DMS53 (cell line): Measurements from ENCODE around the gene AMBRA1.
"Not testable (repeated sequence)": the region's sequence is repeated elsewhere in the genome, so short reads cannot be mapped to it uniquely, and the experiment has no call there.

Source experiments
- DNase-seq: peaks from one replicate; lab custom pipeline; 2025; lab: John Stamatoyannopoulos, UW

AMBRA1 gene

DNA sequence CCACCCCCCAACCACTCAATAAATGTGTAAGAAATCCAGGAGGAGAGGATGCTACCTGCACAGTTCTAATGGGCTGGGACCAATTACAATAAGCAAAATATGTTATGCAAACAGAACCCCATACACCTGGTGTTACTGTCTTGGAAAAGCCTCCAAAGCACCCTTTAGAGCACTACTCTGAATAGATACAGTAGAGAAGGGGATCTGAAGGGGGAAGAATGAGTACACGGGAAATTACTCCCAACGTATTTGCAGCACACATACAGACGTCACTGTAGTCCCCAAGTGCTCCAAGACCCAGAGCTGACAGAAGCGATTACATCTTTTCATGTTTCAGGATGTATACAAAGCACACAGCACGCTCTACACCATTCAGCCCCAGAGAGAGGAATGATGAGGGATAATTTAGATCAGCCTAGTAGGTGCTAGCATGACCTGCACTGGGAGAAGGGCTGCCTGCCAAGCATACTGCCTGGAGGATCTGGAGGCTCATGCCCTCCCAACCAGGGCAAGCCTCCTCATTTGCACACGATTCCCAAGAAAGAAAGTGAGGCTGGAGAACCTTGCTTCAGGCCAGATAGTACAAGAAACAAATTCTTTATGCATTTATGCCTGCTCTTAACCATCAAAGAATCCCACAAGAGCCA lies 63.8 kb downstream of the AMBRA1 start:
- DNase-seq, result no peak

DNA sequence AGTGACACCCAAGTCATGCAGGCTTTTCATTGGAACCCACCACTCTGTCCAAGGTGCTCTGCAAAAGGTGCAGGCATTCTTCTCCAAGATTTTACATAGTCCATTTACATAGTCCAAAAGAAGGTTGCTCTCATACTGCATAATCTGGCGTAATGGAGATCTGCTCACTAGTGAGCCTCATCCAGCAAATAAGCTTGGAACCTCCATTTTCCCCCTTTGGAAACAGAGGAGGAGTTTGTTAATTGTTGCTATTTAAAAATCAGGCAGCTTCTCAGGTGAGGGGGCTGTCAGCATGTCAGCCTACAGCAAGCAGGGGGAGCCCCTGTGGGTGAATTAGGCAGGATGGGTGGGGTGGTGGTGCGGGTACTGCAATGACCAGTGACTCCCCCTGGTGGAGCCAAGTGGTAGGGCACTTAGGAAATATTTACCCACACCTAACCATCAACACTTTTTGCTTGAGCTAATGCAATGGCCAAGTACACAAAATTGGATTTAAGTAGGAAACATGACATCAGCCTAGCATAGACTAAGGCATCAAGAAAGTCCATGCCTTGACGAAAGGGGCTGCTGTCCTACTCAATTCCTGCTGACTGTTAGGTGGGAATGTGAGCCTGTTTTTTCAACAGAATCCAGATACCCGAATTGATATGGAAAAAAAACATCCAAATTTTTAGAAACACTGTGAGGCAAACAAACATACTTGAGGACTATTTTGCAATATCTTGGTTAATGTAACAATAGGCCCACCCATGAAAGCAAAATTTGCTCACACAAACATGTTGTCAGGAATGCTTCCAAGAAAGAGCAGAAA lies 64.5 kb downstream of the AMBRA1 start:
- DNase-seq, result peak; percentile 59

DNA sequence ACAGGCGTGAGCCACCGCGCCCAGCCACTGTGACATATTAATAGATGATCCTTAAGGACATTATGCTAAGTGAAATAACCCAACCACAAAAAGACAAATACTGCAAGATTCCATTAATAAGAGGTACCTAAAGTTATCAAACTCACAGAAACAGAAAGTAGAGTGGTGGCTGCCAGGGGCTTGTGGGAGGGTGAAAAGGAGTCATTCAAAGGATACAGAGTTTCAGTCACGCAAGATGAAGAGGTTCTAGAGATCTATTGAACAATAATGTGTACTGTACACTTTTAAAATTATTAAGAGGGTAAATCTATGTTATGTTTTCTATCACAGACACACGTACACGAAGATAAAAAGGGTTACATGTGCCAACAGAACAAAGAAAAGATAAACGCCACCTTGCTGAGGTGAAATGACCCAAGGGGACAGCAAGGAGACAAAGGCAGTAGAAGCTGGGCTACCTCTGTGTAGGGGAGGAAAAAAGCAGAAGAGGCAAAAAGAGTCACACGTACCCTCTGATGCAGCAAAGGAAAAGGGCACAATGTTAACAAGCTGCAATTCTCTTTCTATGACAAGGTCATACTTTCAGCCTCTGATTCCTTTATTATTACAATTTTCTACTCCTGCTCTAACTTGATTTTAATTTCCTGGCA lies 65.3 kb downstream of the AMBRA1 start:
- DNase-seq, result no peak

DNA sequence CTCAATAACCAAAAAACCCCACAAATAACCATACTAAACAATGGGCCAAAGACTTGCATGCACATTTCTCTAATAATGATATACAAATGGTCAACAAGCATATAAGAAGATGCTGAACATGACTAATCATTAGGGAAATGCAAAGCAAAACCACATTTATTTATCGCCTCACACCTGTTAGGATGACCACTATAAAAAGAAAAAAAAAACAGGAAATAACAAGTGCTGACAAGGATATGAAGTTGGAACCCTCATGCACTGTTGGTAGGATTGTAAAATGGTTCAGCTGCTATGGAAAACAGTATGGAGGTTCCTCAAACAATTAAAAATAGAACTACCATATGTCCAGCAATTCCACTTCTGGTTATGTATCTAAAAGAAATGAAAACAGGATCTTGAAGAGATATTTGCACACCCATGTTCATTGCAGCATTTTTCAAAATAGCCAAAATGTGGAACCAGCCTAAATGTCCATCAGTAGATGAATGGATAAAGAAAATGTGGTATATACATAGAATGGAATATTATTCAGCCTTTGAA lies 66.2 kb downstream of the AMBRA1 start:
- DNase-seq, result no peak

DNA sequence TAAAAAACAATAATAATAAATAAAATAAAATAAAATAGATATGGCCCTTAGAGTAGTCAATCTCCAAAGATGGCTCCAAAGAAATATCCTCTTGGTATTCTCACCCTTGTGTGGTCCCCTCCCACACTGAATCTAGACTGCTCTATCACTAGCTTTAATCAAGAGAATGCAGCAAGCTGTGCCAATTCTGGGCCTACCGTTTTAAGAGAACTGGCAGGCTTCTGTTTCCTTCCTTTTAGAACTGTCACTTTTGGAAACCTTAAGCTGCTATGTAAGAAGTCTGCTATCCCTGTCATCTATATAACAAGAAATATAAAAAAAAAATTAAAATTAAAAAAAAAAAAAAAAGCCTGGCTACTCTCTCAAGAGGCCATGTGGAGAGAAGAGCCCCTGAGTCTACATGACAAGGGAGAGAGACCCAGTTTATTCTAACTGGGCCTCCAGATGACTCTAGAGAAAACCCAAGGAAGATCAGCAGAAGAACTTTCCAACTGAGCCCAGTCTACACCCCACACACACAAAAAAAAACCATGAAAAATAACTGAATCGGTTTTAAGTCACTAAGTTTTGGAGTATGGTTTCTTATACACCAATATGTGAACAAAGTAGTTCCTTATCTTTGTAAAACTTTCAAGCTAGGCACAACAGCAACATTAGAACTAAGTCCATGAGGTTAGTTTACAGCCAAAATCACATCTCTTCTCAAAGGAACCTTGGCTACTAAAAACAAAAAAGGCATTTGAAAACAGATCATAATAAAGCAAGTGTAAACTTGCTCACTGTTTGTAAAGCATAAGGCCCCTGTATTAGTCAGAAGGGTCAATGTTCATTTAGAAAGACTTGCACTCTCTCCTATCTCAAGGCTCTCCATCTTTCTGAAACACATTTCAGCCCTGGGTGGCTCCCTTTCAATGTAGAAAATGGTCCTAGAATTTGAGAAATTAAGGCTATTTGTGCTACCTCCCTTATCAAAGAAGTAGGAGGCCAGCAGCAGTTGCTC lies 67.3 kb downstream of the AMBRA1 start:
- DNase-seq, result no peak

DNA sequence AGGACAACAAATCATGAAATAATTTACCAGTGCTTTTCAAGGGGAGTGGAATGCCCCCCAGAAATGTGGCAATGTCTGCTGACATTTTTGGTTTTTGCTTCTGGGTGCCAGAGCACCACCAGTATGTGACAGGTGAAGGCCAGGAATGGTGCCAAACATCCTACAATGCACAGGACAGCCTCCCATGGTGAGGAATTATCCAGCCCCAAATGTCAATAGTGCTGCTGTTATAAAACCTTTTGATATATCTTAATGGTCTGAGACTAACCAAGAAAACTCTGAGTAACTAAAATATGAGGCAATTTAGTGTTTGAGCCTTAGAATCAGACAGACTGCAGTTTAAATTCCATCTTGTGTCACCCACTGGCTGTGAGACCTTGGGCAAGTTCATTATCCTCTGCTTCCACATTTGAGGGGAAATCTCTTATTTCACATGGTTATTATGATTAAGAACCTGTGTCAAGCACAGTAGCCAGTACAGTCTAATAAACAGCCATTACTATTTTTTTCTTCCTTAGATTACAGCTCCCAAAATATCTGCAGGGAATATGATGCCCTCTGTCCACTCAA lies 69.5 kb downstream of the AMBRA1 start:
- no peak for DNase-seq

DNA sequence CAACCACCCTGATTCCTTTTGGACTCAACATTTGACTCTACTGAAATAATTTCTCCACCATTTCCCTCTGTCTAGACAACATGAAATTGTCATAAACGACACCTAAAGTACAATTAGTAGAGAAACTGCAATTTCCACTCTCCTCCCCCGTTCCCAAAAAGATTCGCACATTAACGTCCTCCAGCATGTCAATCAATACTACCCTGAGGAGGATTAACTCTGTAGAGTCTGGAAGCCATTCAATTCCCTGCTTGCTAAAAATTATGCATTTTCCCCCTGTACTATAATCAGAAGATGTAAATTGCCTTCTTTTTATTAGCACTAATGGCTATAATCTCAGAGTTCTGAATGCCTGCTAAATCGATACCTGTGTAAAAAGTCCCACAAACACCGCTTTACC lies 70.5 kb downstream of the AMBRA1 start:
- DNase-seq, result no peak

DNA sequence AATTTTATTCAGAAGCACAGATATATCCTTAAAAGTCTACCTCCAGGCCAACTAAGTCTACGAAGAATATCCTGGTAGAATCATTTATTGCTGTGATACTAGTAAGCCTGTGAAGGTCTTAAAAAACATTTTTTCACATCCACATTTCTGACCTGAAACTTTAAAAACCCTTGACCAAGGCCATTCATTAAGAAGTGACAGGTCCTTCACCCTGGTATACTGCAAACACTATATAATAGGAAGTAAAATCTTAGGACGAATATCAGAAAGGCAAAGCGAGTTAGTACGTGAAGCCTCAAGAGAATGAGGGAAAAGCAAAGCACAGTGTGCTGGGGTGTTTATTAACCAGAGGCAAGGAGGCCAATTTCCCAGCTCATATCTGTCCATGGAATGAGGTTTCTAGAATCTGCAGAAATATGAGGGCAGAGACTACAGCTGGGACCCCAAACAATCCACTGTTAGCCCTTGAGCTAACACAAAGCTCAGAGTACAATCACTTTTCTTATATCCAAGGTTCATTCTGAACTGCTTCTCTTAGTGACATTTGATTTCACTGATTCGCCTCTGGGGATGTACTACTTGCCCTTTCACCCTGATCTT lies 71.0 kb downstream of the AMBRA1 start:
- no peak for DNase-seq

DNA sequence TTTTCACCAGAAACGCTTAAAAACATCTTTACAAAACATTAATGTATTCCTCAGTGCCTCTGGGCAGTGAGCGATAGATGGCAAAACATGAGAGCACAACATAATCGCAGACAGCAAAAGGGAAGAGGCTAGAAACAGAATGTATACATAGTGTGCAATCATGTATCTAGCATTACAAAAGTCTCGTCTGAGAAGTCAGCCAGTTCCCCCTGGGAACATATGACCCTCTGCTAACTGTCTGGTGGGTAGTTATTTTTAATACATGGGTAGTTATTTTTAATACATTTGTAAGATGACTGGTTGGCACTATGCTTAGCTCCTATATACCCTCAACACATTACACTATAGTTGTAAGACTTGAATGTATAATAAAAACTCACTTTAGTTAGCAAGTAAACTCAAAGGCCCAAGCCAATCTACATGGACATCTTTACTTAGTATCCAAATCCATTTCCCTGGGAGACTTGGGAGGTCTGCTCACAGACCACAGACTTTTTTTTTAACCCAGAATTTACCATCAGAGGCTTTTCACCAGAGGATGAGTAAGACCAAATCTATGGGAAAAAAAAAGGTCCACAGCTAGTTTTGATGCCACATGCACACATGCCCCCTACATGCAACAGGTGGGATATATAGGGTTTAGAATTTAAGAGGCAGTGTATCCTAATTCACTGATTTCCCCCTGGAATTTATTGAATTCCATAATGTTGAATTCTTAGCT lies 71.7 kb downstream of the AMBRA1 start:
- DNase-seq, result no peak

DNA sequence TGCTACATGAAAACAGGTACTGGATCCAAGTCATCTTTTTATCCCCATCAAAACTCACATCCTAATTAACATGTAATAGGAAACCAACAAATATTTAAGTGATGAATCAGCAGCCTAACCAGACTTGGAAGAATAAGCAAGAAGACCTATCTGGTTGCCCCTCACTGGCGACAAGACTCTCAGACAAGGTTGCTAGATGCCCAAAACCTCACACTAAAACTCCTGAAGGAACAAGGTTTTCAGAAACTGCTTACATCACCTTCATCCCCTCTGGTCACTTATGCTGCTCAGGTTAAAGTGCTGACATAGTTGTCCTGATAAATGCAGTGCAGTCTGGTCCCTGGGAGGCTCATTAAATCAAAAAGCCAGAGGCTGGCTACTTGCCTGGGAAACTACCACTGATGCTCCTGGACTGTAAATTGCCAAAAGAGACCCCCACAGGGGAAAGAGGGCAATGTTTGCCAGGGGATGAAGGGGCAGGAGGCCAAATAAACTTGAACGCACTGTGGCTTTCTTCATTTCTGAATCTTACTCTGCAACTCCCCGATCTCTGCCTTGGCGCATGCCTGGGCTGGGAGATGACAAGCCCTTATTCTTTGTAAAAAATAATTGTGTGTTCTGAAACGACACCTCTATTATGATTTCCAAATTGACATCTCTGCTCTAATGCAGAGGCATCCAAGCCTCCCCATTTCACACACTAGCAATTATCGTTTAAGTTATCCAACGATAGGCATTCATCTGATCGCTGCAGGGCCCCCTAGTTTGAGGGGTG lies 72.7 kb downstream of the AMBRA1 start:
- no peak for DNase-seq

DNA sequence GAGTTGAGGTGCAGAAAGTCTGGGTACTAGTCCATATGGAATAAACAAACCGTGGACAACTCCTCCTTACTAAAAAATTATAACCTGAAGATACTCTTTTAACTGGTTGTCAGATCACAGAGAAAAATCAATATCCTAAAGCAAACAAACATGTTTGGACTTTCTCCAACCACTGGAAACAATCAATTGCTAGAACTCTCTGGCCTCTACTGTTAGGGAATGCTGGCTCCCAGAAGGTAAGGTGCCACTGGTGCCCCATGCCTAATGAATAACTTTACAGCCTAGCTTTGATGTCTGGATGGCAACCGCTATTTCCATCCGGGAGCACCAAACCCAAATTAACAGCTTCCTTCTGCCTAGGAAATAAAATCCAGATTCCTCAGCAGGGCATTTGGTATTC lies 74.5 kb downstream of the AMBRA1 start:
- no peak for DNase-seq

DNA sequence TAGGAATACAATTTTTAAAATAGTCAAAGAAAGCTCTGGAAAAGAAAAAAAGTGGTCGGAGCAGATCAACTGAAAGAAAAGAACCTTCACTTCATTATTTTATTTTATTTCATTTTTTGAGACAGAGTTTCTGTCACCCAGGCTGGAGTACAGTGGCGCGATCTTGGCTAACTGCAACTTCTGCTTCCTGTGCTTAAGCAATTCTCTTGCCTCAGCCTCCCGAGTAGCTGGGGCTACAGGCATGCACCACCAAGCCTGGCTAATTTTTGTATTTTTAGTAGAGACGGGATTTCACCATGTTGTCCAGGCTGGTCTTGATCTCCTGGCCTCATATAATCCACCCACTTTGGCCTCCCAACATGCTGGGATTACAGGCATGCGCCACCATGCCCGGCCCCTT lies 74.9 kb downstream of the AMBRA1 start:
- not testable (repeated sequence) for DNase-seq

DNA sequence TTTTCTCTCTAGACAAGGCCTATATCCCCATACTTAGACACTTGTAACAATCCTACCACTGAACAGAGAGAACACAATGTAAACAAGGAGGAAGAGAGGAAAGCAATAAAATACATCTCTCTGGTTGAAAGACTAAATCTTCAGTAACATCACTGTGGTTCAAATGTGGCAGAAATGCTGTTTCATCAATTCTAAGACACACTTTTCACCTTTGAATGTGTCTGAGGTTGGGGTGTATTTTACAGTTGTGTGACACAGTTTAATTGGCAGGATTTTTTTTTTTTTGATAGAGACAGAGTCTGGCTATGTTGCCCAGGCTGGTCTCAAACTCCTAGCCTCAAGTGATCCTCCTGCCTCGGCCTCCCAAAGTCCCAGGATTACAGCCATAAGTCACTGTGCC lies 79.5 kb downstream of the AMBRA1 start:
- no peak for DNase-seq

DNA sequence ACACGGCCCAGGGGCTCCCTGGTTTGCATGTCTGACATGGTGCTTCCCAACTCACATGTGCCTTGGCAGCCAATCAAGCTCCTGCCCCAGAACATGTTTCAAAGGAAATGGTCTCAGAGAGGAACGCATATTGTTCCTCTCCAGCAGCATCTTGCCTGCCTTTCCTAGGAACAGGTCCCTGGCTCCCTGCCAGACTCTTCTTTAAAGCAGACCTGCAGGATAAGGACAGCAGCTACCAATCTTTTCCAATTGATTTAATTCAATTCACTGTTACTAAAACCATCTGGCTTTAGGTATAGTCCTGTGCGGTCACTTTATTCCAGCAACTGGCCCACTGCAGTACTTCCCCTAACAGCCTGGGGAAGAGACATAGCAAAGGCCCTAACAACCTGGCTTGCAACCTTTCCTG lies 79.9 kb downstream of the AMBRA1 start:
- DNase-seq, result peak; percentile 5

DNA sequence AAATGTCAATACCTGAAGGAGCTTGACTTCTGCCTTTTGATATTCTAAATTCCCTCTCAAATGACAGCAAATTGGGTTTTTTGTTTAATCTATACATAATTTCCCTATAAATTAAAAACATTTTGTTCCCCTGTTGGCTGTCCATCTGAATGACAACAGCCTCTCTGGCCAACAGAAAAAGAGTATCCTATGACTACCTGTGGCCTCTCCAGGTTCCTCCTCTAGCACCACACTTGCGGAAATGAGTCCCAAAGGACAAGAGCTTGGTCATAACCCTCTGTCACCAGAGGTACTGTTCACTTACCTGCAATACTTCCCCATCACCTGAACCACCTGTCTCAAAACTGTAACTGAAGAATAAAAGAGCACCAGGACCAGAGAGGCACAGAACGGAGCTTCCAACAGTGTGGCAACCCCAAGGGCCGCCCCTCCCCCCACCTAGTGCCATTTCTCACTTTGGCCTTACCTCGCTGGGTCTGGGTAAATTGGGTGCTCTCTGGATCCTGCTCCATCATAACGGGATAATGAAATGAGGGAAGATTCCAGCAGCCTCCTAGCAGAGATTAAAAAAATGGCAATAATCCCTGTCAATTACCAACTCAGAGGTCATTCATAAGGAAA lies 81.5 kb downstream of the AMBRA1 start:
- no peak for DNase-seq

DNA sequence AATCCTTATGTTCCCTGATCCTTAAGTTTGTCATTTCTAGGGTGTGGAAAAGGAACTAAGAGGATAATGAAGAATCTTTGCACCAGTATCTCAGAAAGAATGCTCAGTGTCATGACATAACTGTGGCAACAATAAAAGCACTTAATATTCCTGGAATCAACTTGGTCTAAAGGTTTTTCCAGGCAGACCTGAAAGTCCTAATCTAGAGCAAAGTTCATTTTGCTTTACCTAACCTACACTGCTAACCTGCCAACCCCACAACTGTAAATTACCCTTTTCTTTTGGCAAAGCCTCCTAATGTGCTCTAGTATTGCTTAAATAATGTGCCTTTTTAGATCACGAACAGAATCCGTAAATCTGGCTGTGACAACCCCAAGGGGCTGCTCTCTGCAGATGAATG lies 82.5 kb downstream of the AMBRA1 start:
- no peak for DNase-seq

DNA sequence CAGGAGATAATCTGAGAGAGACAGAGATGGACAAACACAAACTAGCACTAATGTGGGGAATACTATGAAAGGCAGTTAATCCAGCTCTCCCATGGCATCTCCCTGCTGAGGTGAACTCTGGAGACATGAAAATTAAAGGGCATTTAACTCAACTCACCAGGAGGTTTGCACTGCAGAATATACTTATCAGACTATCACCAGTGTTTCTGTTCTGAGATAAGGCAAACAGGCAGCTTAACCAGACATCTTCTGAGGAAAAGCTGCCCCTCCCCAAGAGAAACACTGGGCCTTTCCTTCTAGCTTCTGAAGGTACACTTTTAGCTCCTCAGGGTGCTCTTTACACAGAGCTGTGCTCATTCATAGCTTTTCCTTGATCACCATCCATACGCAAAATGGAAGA lies 85.5 kb downstream of the AMBRA1 start:
- no peak for DNase-seq

DNA sequence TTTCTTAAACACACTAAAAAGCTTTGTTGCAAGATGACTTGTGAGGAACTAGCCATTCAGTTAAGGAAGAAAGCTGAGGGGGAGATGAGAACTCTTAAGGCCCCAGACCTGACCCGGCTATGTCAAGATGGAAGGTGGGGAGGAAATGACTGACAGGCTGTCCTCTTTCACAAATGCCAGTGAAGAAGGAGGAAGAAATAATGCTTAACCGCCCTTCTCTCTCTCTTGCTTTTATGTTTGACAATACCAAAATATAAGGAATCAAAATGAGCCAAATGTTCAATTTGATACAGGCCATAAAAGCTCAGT lies 87.4 kb downstream of the AMBRA1 start:
- DNase-seq, result no peak
